ENCODE data around the gene CEP350. TPM values are rescaled to one million over a fixed set of nuclear protein-coding genes. Genes with fewer than 3 reads are reported as not detected.
A peak's percentile ranks its signal among the peaks of the same experiment; 100 is the strongest.

Gene CEP350, protein sequence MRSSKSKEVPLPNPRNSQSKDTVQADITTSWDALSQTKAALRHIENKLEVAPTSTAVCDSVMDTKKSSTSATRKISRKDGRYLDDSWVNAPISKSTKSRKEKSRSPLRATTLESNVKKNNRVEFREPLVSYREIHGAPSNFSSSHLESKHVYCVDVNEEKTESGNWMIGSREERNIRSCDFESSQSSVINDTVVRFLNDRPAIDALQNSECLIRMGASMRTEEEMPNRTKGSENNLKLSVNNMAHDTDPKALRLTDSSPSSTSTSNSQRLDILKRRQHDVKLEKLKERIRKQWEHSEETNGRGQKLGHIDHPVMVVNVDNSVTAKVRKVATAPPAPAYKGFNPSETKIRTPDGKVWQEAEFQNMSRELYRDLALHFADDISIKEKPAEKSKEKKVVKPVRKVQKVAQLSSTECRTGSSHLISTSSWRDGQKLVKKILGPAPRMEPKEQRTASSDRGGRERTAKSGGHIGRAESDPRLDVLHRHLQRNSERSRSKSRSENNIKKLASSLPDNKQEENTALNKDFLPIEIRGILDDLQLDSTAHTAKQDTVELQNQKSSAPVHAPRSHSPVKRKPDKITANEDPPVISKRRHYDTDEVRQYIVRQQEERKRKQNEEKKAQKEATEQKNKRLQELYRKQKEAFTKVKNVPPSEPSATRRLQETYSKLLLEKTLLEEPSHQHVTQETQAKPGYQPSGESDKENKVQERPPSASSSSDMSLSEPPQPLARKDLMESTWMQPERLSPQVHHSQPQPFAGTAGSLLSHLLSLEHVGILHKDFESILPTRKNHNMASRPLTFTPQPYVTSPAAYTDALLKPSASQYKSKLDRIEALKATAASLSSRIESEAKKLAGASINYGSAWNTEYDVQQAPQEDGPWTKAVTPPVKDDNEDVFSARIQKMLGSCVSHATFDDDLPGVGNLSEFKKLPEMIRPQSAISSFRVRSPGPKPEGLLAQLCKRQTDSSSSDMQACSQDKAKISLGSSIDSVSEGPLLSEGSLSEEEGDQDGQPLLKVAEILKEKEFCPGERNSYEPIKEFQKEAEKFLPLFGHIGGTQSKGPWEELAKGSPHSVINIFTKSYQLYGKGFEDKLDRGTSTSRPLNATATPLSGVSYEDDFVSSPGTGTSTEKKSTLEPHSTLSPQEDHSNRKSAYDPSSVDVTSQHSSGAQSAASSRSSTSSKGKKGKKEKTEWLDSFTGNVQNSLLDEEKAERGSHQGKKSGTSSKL (N-terminal part only)
- total RNA-seq (2012; rRNA removed), result 36.4 and 55.8 TPM in 2 replicates
- polyA plus RNA-seq (2012; rRNA removed), result 4.5 and 5.0 TPM in 2 replicates
- 0.68 and 1.4 TPM in 2 replicates for polyA plus RNA-seq (2012; cell fraction: cytosol; rRNA removed)
- 1.5 and 15.4 TPM in 2 replicates for polyA plus RNA-seq (2012; cell fraction: nucleus; rRNA removed; ENCODE audit: low replicate concordance)
- percentile 88 among the genes with signal in this experiment for Bru-seq, nascent RNA
- BruChase-seq, experiment 1, labeled RNA remaining after a 6-hour chase, result percentile 77 among the genes with signal in this experiment
- percentile 89 among the genes with signal in this experiment for BruChase-seq, experiment 2, labeled RNA remaining after a 2-hour chase
- long read RNA-seq, partial matches to known transcripts, result 9 of 23 reads
- long read RNA-seq, other reads (novel, unspliced or antisense), result 14 of 23 reads

DNA sequence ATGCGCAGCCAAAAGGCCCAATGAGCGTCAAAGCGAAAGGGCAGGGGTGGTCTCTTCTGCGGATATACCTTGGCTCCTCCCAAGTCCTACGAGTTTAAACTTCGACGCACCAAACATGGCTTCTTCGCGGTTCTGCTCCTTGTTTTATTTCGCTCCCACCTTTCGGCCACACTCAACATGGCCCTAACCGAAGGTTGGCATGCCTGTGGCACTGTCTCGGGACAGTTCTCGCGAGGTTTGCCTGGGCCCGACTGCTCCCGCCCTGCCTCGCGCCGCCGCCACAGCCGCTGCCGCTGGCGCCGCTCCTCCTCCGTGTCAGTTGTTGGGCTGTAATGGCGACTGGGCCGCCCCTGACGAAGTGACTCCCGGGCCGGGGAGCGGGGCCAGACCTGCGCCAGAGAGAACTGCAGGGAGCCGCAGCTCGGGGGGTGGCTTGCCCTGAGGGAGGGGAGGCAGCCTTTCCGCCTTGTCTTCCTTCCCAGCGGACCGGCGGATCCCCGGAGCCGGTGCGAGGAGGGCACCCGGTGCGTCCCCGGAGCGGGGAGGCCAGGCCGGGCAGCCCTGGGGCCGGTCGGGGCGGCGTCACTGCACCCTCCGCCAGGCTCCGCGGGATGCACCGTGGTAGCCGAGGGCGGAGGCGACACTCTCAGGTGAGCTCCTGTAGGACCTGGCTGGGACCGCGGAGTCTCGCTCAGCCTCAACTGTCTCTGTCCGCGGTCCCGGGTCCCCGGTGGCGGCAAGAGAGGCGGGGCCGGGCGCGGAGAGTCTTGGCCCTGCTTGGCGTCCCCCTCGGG is at the start of gene CEP350:
Gene CEP350 (plus strand): TSS at position 318 of the 794 bp plus-strand sequence. CDS start 31,372 bp downstream, outside the sequence.
- H4K5ac ChIP-seq (ENCODE audit: low read depth, low read length), result peak within 1 kb of the TSS; percentile 56
- peak within 1 kb of the TSS; percentile 76; the same call in 1 of the 2 replicates for H2AK5ac ChIP-seq (ENCODE audit: low read depth, low read length)
- 0% methylated on average over 36 of the region's 72 CpGs; no CpG with 5 or more reads in 1 of the 2 experiments for WGBS, 2 experiments (ENCODE audit: extremely low coverage in 2 of 2, insufficient read length in 1 of 2)
- H3K14ac ChIP-seq (replicated peaks; ENCODE audit: low read depth, low read length), result peak within 1 kb of the TSS; percentile 70
- peaks cover 2% of the 10 kb centered on the region; the same call in 1 of the 2 replicates for H3K4me1 ChIP-seq (ENCODE audit: control insufficient read depth, insufficient read depth, low read length)
- H3K27me3 ChIP-seq (ENCODE audit: control insufficient read depth, insufficient read depth, low read length), result no peaks in the 10 kb centered on the region
- intact Hi-C loops (cut with micrococcal nuclease) (loop anchor here (1.0 to 5.0 kb wide), 2 partner anchors 72 to 203 kb away; partner anchors contain the start of gene TOR1AIP1), dilution Hi-C loops (cut with HindIII; ENCODE audit: low sequenced_read_pairs, unreplicated experiment) (no loop called here), in situ Hi-C loops (cut with MboI; ENCODE audit: low sequenced_read_pairs) (no loop called here)
- H3K27ac ChIP-seq (ENCODE audit: insufficient read depth, low read length), result peak within 1 kb of the TSS; percentile 84
- H4K20me1 ChIP-seq (ENCODE audit: insufficient read depth, low read length), result peaks cover 8% of the 10 kb centered on the region; the same call in 1 of the 2 replicates
- H3K18ac ChIP-seq (ENCODE audit: low read depth, low read length), result peak within 1 kb of the TSS; percentile 68
- H2BK120ac ChIP-seq (ENCODE audit: low read depth, low read length), result peak within 1 kb of the TSS; percentile 24
- H2AK9ac ChIP-seq (replicated peaks; ENCODE audit: low read depth, low read length, poor library complexity), result peak within 1 kb of the TSS; percentile 60
- peak within 1 kb of the TSS; percentile 82 for H2BK5ac ChIP-seq (ENCODE audit: low read depth, low read length, poor library complexity, severe bottlenecking)
- peak within 1 kb of the TSS; percentile 76 for H3K4me3 ChIP-seq (ENCODE audit: insufficient read depth, low read depth, low read length)
- CTCF ChIA-PET, result interaction anchor here (0.6 to 1.0 kb wide), 3 partner anchors 10 to 87 kb away, joined by 3 to 4 read pairs (median 3); no protein-coding TSS in a partner anchor
- peak within 1 kb of the TSS; percentile 90 for H3K23ac ChIP-seq (ENCODE audit: low read depth, low read length)
- H3K36me3 ChIP-seq (ENCODE audit: control insufficient read depth, insufficient read depth, low read length), result no peaks in the 10 kb centered on the region
- H3K9me3 ChIP-seq (ENCODE audit: control insufficient read depth, insufficient read depth, low read length), result no peaks in the 10 kb centered on the region
- peak within 1 kb of the TSS; percentile 62; the same call in 1 of the 3 replicates for H2BK15ac ChIP-seq (ENCODE audit: low read depth, low read length)
- POLR2A ChIA-PET (ENCODE audit: unreplicated experiment), result interaction anchor here (1.0 kb wide), 1 partner anchor 23 kb away, joined by 3 read pairs; no protein-coding TSS in a partner anchor
- H3K4me2 ChIP-seq (ENCODE audit: low read depth, low read length), result peak within 1 kb of the TSS; percentile 79
- ATAC-seq (ENCODE audit: low read depth), result peak; percentile 96
- H2BK20ac ChIP-seq (ENCODE audit: low read depth, low read length), result peak within 1 kb of the TSS; percentile 22; the same call in 1 of the 2 replicates
- no TSS peak for BruUV-seq (replicated peaks)
- H3K9ac ChIP-seq (ENCODE audit: low read depth, low read length), result peak within 1 kb of the TSS; percentile 88
- peak; percentile 99 for DNase-seq
- peak within 1 kb of the TSS; percentile 47 for H4K91ac ChIP-seq (ENCODE audit: insufficient read depth, low read depth, low read length)
- peaks cover 3 to 16% of the 10 kb centered on the region in 2 experiments; a peak in 3 of 4 replicates for H3K79me1 ChIP-seq (ENCODE audit: low read depth in 1 of 2, low read length in 2 of 2)
- peak within 1 kb of the TSS; percentile 75 for H3K56ac ChIP-seq (ENCODE audit: extremely low read depth, insufficient read depth, low read length)
- peak within 1 kb of the TSS; percentile 77 for H3K4ac ChIP-seq (ENCODE audit: low read depth, low read length)
- H4K8ac ChIP-seq (ENCODE audit: low read depth in 2 of 2, low read length in 2 of 2), result peak within 1 kb of the TSS; percentile 53 to 76
- H3K9me1 ChIP-seq (ENCODE audit: insufficient read depth, low read length), result no peaks in the 10 kb centered on the region
- peak within 1 kb of the TSS; percentile 99 for H2AFZ ChIP-seq (replicated peaks; ENCODE audit: low read length, poor library complexity)
- no peak for TF ChIP-seq CHD1 (IDR thresholded peaks at IDR 0.05; ENCODE audit: low read depth, low read length)
- TF ChIP-seq RFX5 (IDR thresholded peaks at IDR 0.05; ENCODE audit: low read depth, low read length), result no peak
- TF ChIP-seq CTCF (conservative IDR thresholded peaks at IDR 0.05; ENCODE audit: low read depth, low read length), result no peak
- TF ChIP-seq SMC3 (IDR thresholded peaks at IDR 0.05; ENCODE audit: low read depth, low read length), result no peak
- TF ChIP-seq RAD21 (IDR thresholded peaks at IDR 0.05; ENCODE audit: low read length), result no peak
- peak; percentile 38; the same call in 1 of the 2 replicates for TF ChIP-seq MAZ (IDR thresholded peaks at IDR 0.05; ENCODE audit: borderline replicate concordance, low read depth, low read length)
- TF ChIP-seq MXI1 (IDR thresholded peaks at IDR 0.05; ENCODE audit: borderline replicate concordance, low read depth, low read length), result peak; percentile 76; the same call in 1 of the 2 replicates
- TF ChIP-seq BHLHE40 (IDR thresholded peaks at IDR 0.05; ENCODE audit: low read depth, low read length), result 0 out of 2 replicates have a peak, but pooled peaks have one; percentile 13
